Neural progenitor cell (in vitro differentiated cells): ENCODE data around the gene CNOT11.
"Not testable (repeated sequence)": the region's sequence is repeated elsewhere in the genome, so short reads cannot be mapped to it uniquely, and the experiment has no call there.

Source experiments
- EZH2phosphoT487 ChIP-seq: fragments of 200-600 bp; sonication (generic); IDR thresholded peaks from 2 replicates; pipeline ENCODE4 v1.6.1; 2017; ENCODE audit warnings: antibody characterized with exemption
- TF ChIP-seq, protein P1 (sequence below): fragments of 200-600 bp; sonication (generic); IDR thresholded peaks from 2 replicates; pipeline ENCODE4 v1.5.1; 2017; ENCODE audit warnings: antibody characterized with exemption, mild to moderate bottlenecking

DNA sequence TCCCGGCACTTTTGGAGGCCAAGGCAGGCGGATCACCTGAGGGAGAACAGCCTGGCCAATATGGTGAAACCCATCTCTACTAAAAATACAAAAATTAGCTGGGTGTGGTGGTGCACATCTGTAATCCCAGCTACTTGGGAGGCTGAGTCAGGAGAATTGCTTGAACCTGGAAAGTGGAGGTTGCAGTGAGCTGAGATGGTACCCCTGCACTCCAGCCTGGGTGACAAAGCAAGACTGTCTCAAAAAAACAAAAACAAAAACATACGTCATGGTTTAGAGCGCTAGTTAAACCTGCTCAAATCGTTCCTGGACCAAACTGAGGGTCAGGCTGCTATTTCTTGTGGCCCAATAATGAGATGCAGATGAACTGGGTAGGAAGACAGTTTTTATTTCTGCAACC, 7.2 kb upstream of the CNOT11 start:
- TF ChIP-seq, protein P1, sequence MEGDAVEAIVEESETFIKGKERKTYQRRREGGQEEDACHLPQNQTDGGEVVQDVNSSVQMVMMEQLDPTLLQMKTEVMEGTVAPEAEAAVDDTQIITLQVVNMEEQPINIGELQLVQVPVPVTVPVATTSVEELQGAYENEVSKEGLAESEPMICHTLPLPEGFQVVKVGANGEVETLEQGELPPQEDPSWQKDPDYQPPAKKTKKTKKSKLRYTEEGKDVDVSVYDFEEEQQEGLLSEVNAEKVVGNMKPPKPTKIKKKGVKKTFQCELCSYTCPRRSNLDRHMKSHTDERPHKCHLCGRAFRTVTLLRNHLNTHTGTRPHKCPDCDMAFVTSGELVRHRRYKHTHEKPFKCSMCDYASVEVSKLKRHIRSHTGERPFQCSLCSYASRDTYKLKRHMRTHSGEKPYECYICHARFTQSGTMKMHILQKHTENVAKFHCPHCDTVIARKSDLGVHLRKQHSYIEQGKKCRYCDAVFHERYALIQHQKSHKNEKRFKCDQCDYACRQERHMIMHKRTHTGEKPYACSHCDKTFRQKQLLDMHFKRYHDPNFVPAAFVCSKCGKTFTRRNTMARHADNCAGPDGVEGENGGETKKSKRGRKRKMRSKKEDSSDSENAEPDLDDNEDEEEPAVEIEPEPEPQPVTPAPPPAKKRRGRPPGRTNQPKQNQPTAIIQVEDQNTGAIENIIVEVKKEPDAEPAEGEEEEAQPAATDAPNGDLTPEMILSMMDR = not testable (repeated sequence)
- TF ChIP-seq EZH2phosphoT487 = not testable (repeated sequence)
